DND-41 (cell line): ENCODE measurements around the gene LIMS2.

Experiments used
- ATAC-seq: fragments of 200-7000 bp; cut with Tn5 transposase; 3 replicates; pipeline ENCODE4 v1.9.1; 2021; ENCODE audit warnings: low read depth; ENCODE audit not compliant: insufficient read depth
- DNase-seq: peaks from one replicate; pipeline ENCODE4 v3.0.0-alpha.2; 2020
- H2AFZ ChIP-seq: 2 replicates; pipeline ENCODE4 v1.6.0; 2012; ENCODE audit warnings: low read depth, low read length
- H3K27ac ChIP-seq: 2 replicates; pipeline ENCODE4 v1.5.1; 2012; ENCODE audit warnings: low read length, inconsistent platforms
- H3K27me3 ChIP-seq: fragments of 200-600 bp; sonication (generic); 2 replicates; pipeline ENCODE4 v1.6.0; 2012; ENCODE audit warnings: low read length, mild to moderate bottlenecking, inconsistent platforms; ENCODE audit not compliant: insufficient read depth, poor library complexity
- H3K36me3 ChIP-seq: 2 replicates; pipeline ENCODE4 v1.5.1; 2012; ENCODE audit warnings: low read length, inconsistent platforms; ENCODE audit not compliant: insufficient read depth
- H3K4me1 ChIP-seq: 2 replicates; pipeline ENCODE4 v1.5.1; 2012; ENCODE audit warnings: mild to moderate bottlenecking, low read length; ENCODE audit not compliant: insufficient read depth
- H3K4me2 ChIP-seq: 2 replicates; pipeline ENCODE4 v1.6.0; 2012; ENCODE audit warnings: mild to moderate bottlenecking, moderate library complexity, low read length, inconsistent platforms; ENCODE audit not compliant: insufficient read depth
- H3K4me3 ChIP-seq, 2 experiments: fragments of 200-600 bp in 1 of 2; shearing (Covaris generic) in 1 of 2; 2 replicates each; pipeline ENCODE4 v1.5.1; 2012 to 2016; ENCODE audit warnings: inconsistent platforms in 2 of 2, low read length in 2 of 2, mild to moderate bottlenecking in 2 of 2, low read depth in 1 of 2, moderate library complexity in 1 of 2
- H3K79me2 ChIP-seq: 2 replicates; pipeline ENCODE4 v1.6.0; 2012; ENCODE audit warnings: low read length, inconsistent platforms; ENCODE audit not compliant: insufficient read depth
- H3K9ac ChIP-seq: 2 replicates; pipeline ENCODE4 v1.6.0; 2012; ENCODE audit warnings: low read depth, mild to moderate bottlenecking, inconsistent platforms, low read length, moderate library complexity
- H3K9me3 ChIP-seq: 2 replicates; pipeline ENCODE4 v1.5.1; 2012; ENCODE audit warnings: low read length, moderate library complexity, mild to moderate bottlenecking, inconsistent platforms; ENCODE audit not compliant: insufficient read depth, severe bottlenecking
- H4K20me1 ChIP-seq: 2 replicates; pipeline ENCODE4 v1.6.0; 2012; ENCODE audit warnings: low read length; ENCODE audit not compliant: insufficient read depth
- CTCF ChIP-seq: IDR thresholded peaks from 2 replicates; pipeline ENCODE4 v1.5.1; 2012; ENCODE audit warnings: borderline replicate concordance, low read length, moderate library complexity, mild to moderate bottlenecking; ENCODE audit not compliant: poor library complexity, severe bottlenecking; ENCODE audit errors: extremely low read depth
- EZH2 ChIP-seq: IDR thresholded peaks from 3 replicates; pipeline ENCODE4 v1.6.1; 2012; ENCODE audit warnings: borderline replicate concordance, low read depth, mild to moderate bottlenecking, moderate library complexity, low read length, inconsistent platforms; ENCODE audit not compliant: severe bottlenecking

Gene LIMS2

GRCh38 chr2:127637725-127638252, 37.5 kb downstream of the LIMS2 start:
- peaks cover 72% of the 10 kb centered on the region for H3K36me3 ChIP-seq
- H3K4me2 ChIP-seq = peak overlapping the region; percentile 85
- H3K27me3 ChIP-seq = no peaks in the 10 kb centered on the region
- ATAC-seq (peak; percentile 2), DNase-seq (peak; percentile 75)
- H3K9me3 ChIP-seq = no peaks in the 10 kb centered on the region
- H3K4me1 ChIP-seq = peaks cover 100% of the 10 kb centered on the region
- peak overlapping the region; percentile 97 for H3K27ac ChIP-seq
- H2AFZ ChIP-seq = no peak overlapping the region
- peak overlapping the region in 1 of 2 experiments; percentile 61; a peak in 1 of 4 replicates for H3K4me3 ChIP-seq
- peaks cover 60% of the 10 kb centered on the region for H3K79me2 ChIP-seq
- peak; percentile 54 for TF ChIP-seq CTCF
- TF ChIP-seq EZH2 = no peak
- peak overlapping the region; percentile 86 for H3K9ac ChIP-seq
- no peaks in the 10 kb centered on the region for H4K20me1 ChIP-seq

GRCh38 chr2:127637236-127637630, 38.1 kb downstream of the LIMS2 start:
- H2AFZ ChIP-seq = no peak overlapping the region
- DNase-seq (peak; percentile 19), ATAC-seq (no peak)
- peaks cover 60% of the 10 kb centered on the region for H3K79me2 ChIP-seq
- H3K9me3 ChIP-seq = no peaks in the 10 kb centered on the region
- no peaks in the 10 kb centered on the region for H3K27me3 ChIP-seq
- H3K36me3 ChIP-seq = peaks cover 75% of the 10 kb centered on the region
- peak overlapping the region; percentile 86 for H3K9ac ChIP-seq
- H3K4me2 ChIP-seq = peak overlapping the region; percentile 85
- no peak for TF ChIP-seq CTCF
- no peak for TF ChIP-seq EZH2
- H4K20me1 ChIP-seq = no peaks in the 10 kb centered on the region
- peaks cover 100% of the 10 kb centered on the region for H3K4me1 ChIP-seq
- peak overlapping the region; percentile 97 for H3K27ac ChIP-seq
- H3K4me3 ChIP-seq = peak overlapping the region in 1 of 2 experiments; percentile 30; a peak in 1 of 4 replicates

- peak overlapping the region; percentile 86 for H3K9ac ChIP-seq
Measured at GRCh38 chr2:127636248-127637235, 38.8 kb downstream of the LIMS2 start.

More at GRCh38 chr2:127636248-127637235, 38.8 kb downstream of the LIMS2 start:
- Histone ChIP-seq H3K4me2 (peak overlapping the region; percentile 85), H3K4me3 (peak overlapping the region in 1 of 2 experiments; percentile 30; a peak in 1 of 4 replicates), H3K27me3 (no peaks in the 10 kb centered on the region), H2AFZ (no peak overlapping the region), H3K27ac (peak overlapping the region; percentile 97), H3K4me1 (peaks cover 97% of the 10 kb centered on the region), H4K20me1 (no peaks in the 10 kb centered on the region), H3K9me3 (no peaks in the 10 kb centered on the region), H3K79me2 (peaks cover 55% of the 10 kb centered on the region), H3K36me3 (peaks cover 82% of the 10 kb centered on the region)
- DNase-seq (peak; percentile 40), ATAC-seq (no peak)
- no peak for TF ChIP-seq EZH2
